H1 (cell line): ENCODE data around the gene ATF7IP2. TPM values are rescaled to one million over a fixed set of nuclear protein-coding genes. Genes with fewer than 3 reads are reported as not detected.

Source experiments
- CTCF ChIA-PET: fragments of 300-600 bp; sonication (Branson Sonifier 250); formaldehyde crosslinking; loops from one replicate; lab custom pipeline; 2021; ENCODE audit not compliant: partially characterized antibody; lab: Charles Lee
- POLR2A ChIA-PET: fragments of 300-600 bp; sonication (Branson Sonifier 250); formaldehyde crosslinking; loops from one replicate; lab custom pipeline; 2021; ENCODE audit warnings: inconsistent platforms; ENCODE audit not compliant: partially characterized antibody; lab: Charles Lee
- DNase-seq, 2 experiments: peaks; one replicate each; pipeline versions ENCODE4 v3.0.0 to v3.0.0-alpha.2; 2010 to 2022; ENCODE audit warnings: low spot score in 2 of 2, low read depth in 1 of 2, mixed read lengths in 1 of 2
- FAIRE-seq: peaks from 2 replicates; lab custom pipeline; 2011; peaks lifted over from hg19 to GRCh38; lab: Jason Lieb, UNC
- H2AFZ ChIP-seq: 2 replicates; pipeline ENCODE4 v1.8.1; 2012; ENCODE audit warnings: low read length, inconsistent platforms
- H2AK5ac ChIP-seq: 2 replicates; pipeline ENCODE4 v1.6.1; 2013; ENCODE audit warnings: low read depth, low read length
- H2BK120ac ChIP-seq: replicated peaks from 2 replicates; pipeline ENCODE3; 2013; ENCODE audit warnings: low read depth, low read length, inconsistent platforms
- H2BK12ac ChIP-seq: 2 replicates; pipeline ENCODE4 v1.6.1; 2013; ENCODE audit warnings: low read depth, low read length
- H2BK15ac ChIP-seq: 2 replicates; pipeline ENCODE4 v1.6.1; 2013; ENCODE audit warnings: low read length
- H2BK20ac ChIP-seq: 2 replicates; pipeline ENCODE4 v1.6.1; 2013; ENCODE audit warnings: low read length
- H2BK5ac ChIP-seq: 2 replicates; pipeline ENCODE4 v1.6.1; 2013; ENCODE audit warnings: low read depth, low read length
- H3K14ac ChIP-seq: 2 replicates; pipeline ENCODE4 v1.6.1; 2013; ENCODE audit warnings: inconsistent platforms; ENCODE audit not compliant: insufficient read length
- H3K18ac ChIP-seq: 2 replicates; pipeline ENCODE4 v1.6.1; 2013; ENCODE audit warnings: low read length; ENCODE audit errors: extremely low read depth
- H3K23ac ChIP-seq: 2 replicates; pipeline ENCODE4 v1.6.1; 2013; ENCODE audit warnings: inconsistent platforms; ENCODE audit not compliant: insufficient read length
- H3K23me2 ChIP-seq: 2 replicates; pipeline ENCODE4 v1.6.1; 2013; ENCODE audit warnings: low read depth, low read length
- H3K27ac ChIP-seq: 2 replicates; pipeline ENCODE4 v1.6.1; 2011; ENCODE audit warnings: low read depth, low read length, inconsistent platforms
- H3K27me3 ChIP-seq, 4 experiments: replicated peaks in 1 of 4; 1 replicate in 1 of 4; 2 replicates in 3 of 4; pipeline versions ENCODE4 v1.6.1 to v1.8.1; 2011 to 2013; ENCODE audit warnings: low read length in 3 of 4, mild to moderate bottlenecking in 3 of 4, inconsistent platforms in 2 of 4, mixed read lengths in 2 of 4, moderate library complexity in 1 of 4; ENCODE audit not compliant: control insufficient read depth in 3 of 4, insufficient read depth in 3 of 4; ENCODE audit errors: extremely low read depth in 1 of 4
- H3K36me3 ChIP-seq, 4 experiments: 2 replicates each; pipeline versions ENCODE4 v1.6.1 to v1.8.1; 2011 to 2013; ENCODE audit warnings: mild to moderate bottlenecking in 4 of 4, low read length in 3 of 4, moderate library complexity in 2 of 4, control low read depth in 1 of 4, inconsistent platforms in 1 of 4; ENCODE audit not compliant: insufficient read depth in 4 of 4, control insufficient read depth in 2 of 4
- H3K4ac ChIP-seq: replicated peaks from 2 replicates; pipeline ENCODE3; 2013; ENCODE audit warnings: low read length, low read depth, mixed read lengths, inconsistent platforms; ENCODE audit not compliant: insufficient read length
- H3K4me1 ChIP-seq, 4 experiments: replicated peaks in 1 of 4; 1 replicate in 1 of 4; 2 replicates in 3 of 4; pipeline versions ENCODE4 v1.6.1 to v1.8.1; 2011 to 2013; ENCODE audit warnings: low read length in 3 of 4, inconsistent platforms in 2 of 4, mixed read lengths in 1 of 4; ENCODE audit not compliant: insufficient read depth in 4 of 4, control insufficient read depth in 3 of 4
- H3K4me2 ChIP-seq, 2 experiments: 2 replicates each; pipeline versions ENCODE4 v1.6.1 to v1.8.1; 2011 to 2013; ENCODE audit warnings: low read depth in 2 of 2, low read length in 2 of 2, control low read depth in 1 of 2, inconsistent platforms in 1 of 2, mild to moderate bottlenecking in 1 of 2; ENCODE audit not compliant: insufficient read depth in 1 of 2
- H3K4me3 ChIP-seq, 4 experiments: fragments of 200-600, 300-600 bp in 1 of 4; sonication (generic), shearing (Covaris generic), sonication (Bioruptor Twin) in 1 of 4; 2 replicates each; pipeline versions ENCODE4 v1.5.1 to v1.8.1; 2011 to 2016; ENCODE audit warnings: low read length in 4 of 4, low read depth in 3 of 4, control low read depth in 2 of 4, inconsistent platforms in 2 of 4, mild to moderate bottlenecking in 2 of 4, mixed read lengths in 1 of 4, moderate library complexity in 1 of 4; ENCODE audit not compliant: insufficient read depth in 2 of 4; ENCODE audit errors: extremely low read depth in 1 of 4
- H3K56ac ChIP-seq: replicated peaks from 2 replicates; pipeline ENCODE3; 2013; ENCODE audit warnings: low read depth, mild to moderate bottlenecking, mixed read lengths, low read length, inconsistent platforms; ENCODE audit not compliant: insufficient read length
- H3K79me1 ChIP-seq: 2 replicates; pipeline ENCODE4 v1.6.1; 2013; ENCODE audit warnings: low read depth, low read length, control low read depth
- H3K79me2 ChIP-seq, 2 experiments: 2 replicates each; pipeline versions ENCODE4 v1.6.1 to v1.8.1; 2012 to 2013; ENCODE audit warnings: low read length in 2 of 2, mild to moderate bottlenecking in 2 of 2, inconsistent platforms in 1 of 2; ENCODE audit not compliant: insufficient read depth in 2 of 2, control insufficient read depth in 1 of 2
- H3K9ac ChIP-seq, 4 experiments: replicated peaks in 1 of 4; 1 replicate in 1 of 4; 2 replicates in 3 of 4; pipeline versions ENCODE4 v1.6.1 to v1.8.1; 2011 to 2013; ENCODE audit warnings: low read depth in 3 of 4, low read length in 3 of 4, control low read depth in 2 of 4, mild to moderate bottlenecking in 2 of 4, moderate library complexity in 2 of 4, inconsistent platforms in 1 of 4; ENCODE audit errors: extremely low read depth in 1 of 4
- H3K9me3 ChIP-seq, 2 experiments: 2 replicates each; pipeline versions ENCODE4 v1.6.1 to v1.8.1; 2012 to 2013; ENCODE audit warnings: mild to moderate bottlenecking in 2 of 2, moderate library complexity in 2 of 2, control low read depth in 1 of 2, inconsistent platforms in 1 of 2, low read depth in 1 of 2, low read length in 1 of 2, mixed read lengths in 1 of 2; ENCODE audit not compliant: insufficient read depth in 2 of 2
- H4K20me1 ChIP-seq, 2 experiments: replicated peaks in 1 of 2; 2 replicates each; pipeline versions ENCODE3 to v1.8.1; 2011 to 2013; ENCODE audit warnings: inconsistent platforms in 2 of 2, low read length in 2 of 2, mild to moderate bottlenecking in 1 of 2; ENCODE audit not compliant: insufficient read depth in 2 of 2, control insufficient read depth in 1 of 2
- H4K5ac ChIP-seq: 2 replicates; pipeline ENCODE4 v1.6.1; 2013; ENCODE audit warnings: low read length, low read depth, mixed read lengths, inconsistent platforms; ENCODE audit not compliant: insufficient read length
- H4K8ac ChIP-seq: 2 replicates; pipeline ENCODE4 v1.8.0; 2013; ENCODE audit warnings: mild to moderate bottlenecking, moderate library complexity, low read length, inconsistent platforms; ENCODE audit not compliant: insufficient read depth; ENCODE audit errors: extremely low read depth
- H4K91ac ChIP-seq: replicated peaks from 2 replicates; pipeline ENCODE3; 2013; ENCODE audit warnings: low read length, mixed read lengths, inconsistent platforms; ENCODE audit not compliant: insufficient read length
- ASH2L ChIP-seq: fragments of 200-600, 300-600 bp; sonication (generic); IDR thresholded peaks from one replicate; pipeline ENCODE4 v1.7.1; 2017; ENCODE audit warnings: low read length
- EGR1 ChIP-seq: IDR thresholded peaks from 2 replicates; pipeline ENCODE4 v1.6.1; 2011; ENCODE audit warnings: low read depth, low read length, borderline replicate concordance
- EP300 ChIP-seq, 2 experiments: IDR thresholded peaks; 1 replicate in 1 of 2; 2 replicates in 1 of 2; pipeline ENCODE4 v1.6.1; 2011 to 2012; ENCODE audit warnings: low read depth in 2 of 2, low read length in 2 of 2, mild to moderate bottlenecking in 2 of 2, borderline replicate concordance in 1 of 2, inconsistent platforms in 1 of 2, moderate library complexity in 1 of 2
- JUND ChIP-seq: IDR thresholded peaks from 2 replicates; pipeline ENCODE4 v1.6.1; 2011; ENCODE audit warnings: mild to moderate bottlenecking, improper control_type of control experiment, low read length
- POLR2A ChIP-seq, 2 experiments: IDR thresholded peaks; 1 replicate in 1 of 2; 2 replicates in 1 of 2; pipeline ENCODE4 v1.6.1; 2011; ENCODE audit warnings: low read depth in 2 of 2, low read length in 2 of 2, mild to moderate bottlenecking in 2 of 2; ENCODE audit errors: control extremely low read depth in 1 of 2
- POU5F1 ChIP-seq: IDR thresholded peaks from 2 replicates; pipeline ENCODE4 v1.6.1; 2011; ENCODE audit warnings: low read depth, mild to moderate bottlenecking, low read length, moderate library complexity
- SIRT6 ChIP-seq: IDR thresholded peaks from one replicate; pipeline ENCODE4 v1.7.1; 2012; ENCODE audit warnings: low read length, inconsistent platforms
- SP2 ChIP-seq: IDR thresholded peaks from 2 replicates; pipeline ENCODE4 v1.6.1; 2012; ENCODE audit warnings: mild to moderate bottlenecking, low read length, inconsistent platforms
- SRF ChIP-seq: IDR thresholded peaks from 2 replicates; pipeline ENCODE4 v1.6.1; 2011; ENCODE audit warnings: mild to moderate bottlenecking, low read depth, low read length, moderate library complexity
- TAF1 ChIP-seq: IDR thresholded peaks from 2 replicates; pipeline ENCODE4 v1.6.1; 2011; ENCODE audit warnings: mild to moderate bottlenecking, low read depth, low read length
- WGBS, 2 experiments: shearing (Covaris generic) in 1 of 2; methylation state at CpG; one replicate each; pipeline versions ENCODE4 v1.1.6 to v1.1.7; 2013 to 2015; ENCODE audit warnings: low lambda C conversion rate in 2 of 2, mixed read lengths in 2 of 2, inconsistent platforms in 1 of 2, low coverage in 1 of 2, missing lambda C conversion rate in 1 of 2; ENCODE audit not compliant: insufficient replicate concordance in 2 of 2, insufficient coverage in 1 of 2, insufficient read length in 1 of 2; ENCODE audit errors: extremely low coverage in 1 of 2, missing lambda C conversion rate in 1 of 2; 5-methylcytosine and 5-hydroxymethylcytosine counted together
- polyA plus RNA-seq, 7 experiments: library from polyadenylated mRNA; depleted of rRNA in 3 of 7; stranded (reverse) in 5 of 7; unstranded in 2 of 7; fragments of >200 nt in 5 of 7; fragments of 200-250 nt in 2 of 7; gene quantifications; 1 replicate in 5 of 7; 2 replicates in 1 of 7; 4 replicates in 1 of 7; pipeline versions ENCODE4 v1.2.1 to v1.2.3, GENCODE V29; 2011 to 2013; ENCODE audit warnings: missing spikeins in 2 of 7, mixed read lengths in 2 of 7
- total RNA-seq: library from RNA; stranded (reverse); fragmentation: NEBNext Ultra II Directional; extraction: Animal tissue kit (Norgen Biotek cat#: 25700); gene quantifications from 2 replicates; pipeline ENCODE4 v1.2.1, GENCODE V29; 2021

ATF7IP2 gene
- total and polyA plus RNA-seq, 2 of the 8 experiments (the other 6 are each of a cell fraction or from before 2014, with no cell fraction given): 28.7 to 32.8 TPM

- Histone ChIP-seq H3K9me3 (no peaks in the 10 kb centered on the region), H3K4me1 (no peaks in the 10 kb centered on the region), H2AK5ac (no peak overlapping the region), H2BK120ac (no peak overlapping the region), H3K18ac (no peak overlapping the region), H4K8ac (no peak overlapping the region), H2BK15ac (no peak overlapping the region), H3K23ac (peak overlapping the region; percentile 55), H2BK12ac (no peak overlapping the region), H4K5ac (no peak overlapping the region), H3K36me3 (no peaks in the 10 kb centered on the region; a peak in 1 of 8 replicates), H4K20me1 (no peaks in the 10 kb centered on the region), H3K23me2 (no peaks in the 10 kb centered on the region), H3K79me1 (no peaks in the 10 kb centered on the region), H2BK5ac (no peak overlapping the region), H3K4me3 (no peak overlapping the region), H3K4me2 (no peak overlapping the region), H3K27me3 (no peaks in the 10 kb centered on the region), H2AFZ (no peak overlapping the region), H2BK20ac (no peak overlapping the region), H3K9ac (no peak overlapping the region), H3K56ac (no peak overlapping the region), H3K27ac (no peak overlapping the region), H3K4ac (no peak overlapping the region), H3K14ac (no peak overlapping the region), H3K79me2 (no peaks in the 10 kb centered on the region), H4K91ac (no peak overlapping the region)
- no peak for TF ChIP-seq EP300 (IDR thresholded peaks at IDR 0.05; ENCODE audit: borderline replicate concordance in 1 of 2, low read depth in 2 of 2, low read length in 2 of 2)
- no peak for TF ChIP-seq ASH2L
- TF ChIP-seq JUND: no peak
- TF ChIP-seq SRF: no peak
- TF ChIP-seq EGR1: no peak
- no peak for TF ChIP-seq TAF1
- no peak for TF ChIP-seq POLR2A (IDR thresholded peaks at IDR 0.05; ENCODE audit: control extremely low read depth in 1 of 2, low read depth in 2 of 2, low read length in 2 of 2)
- no peak for TF ChIP-seq POU5F1
- no peak for TF ChIP-seq SP2
- no peak for TF ChIP-seq SIRT6
- no peak for DNase-seq
- CTCF ChIA-PET: interaction anchor here (0.6 to 4.2 kb wide), 4 partner anchors 9 to 1669 kb away, joined by 3 to 26 read pairs (median 3); no protein-coding TSS in a partner anchor
- POLR2A ChIA-PET: no interaction called here
- 86% methylated on average over 1 of the region's 1 CpG; no CpG with 5 or more reads in 1 of the 2 experiments for WGBS, 2 experiments
- FAIRE-seq: no peak
These were observed 144.2 kb downstream of the ATF7IP2 start for GRCh38 chr16:10529895-10530669.
